Mucosa of gallbladder (tissue), 1 donor: ENCODE measurements around the gene OPN4. TPM values are rescaled to one million over a fixed set of nuclear protein-coding genes. Genes with fewer than 3 reads are reported as not detected.

ENCODE experiments used
- DNase-seq: peaks from one replicate; pipeline ENCODE4 v3.0.0-alpha.2; 2020; ENCODE audit warnings: low spot score
- total RNA-seq: library from RNA; stranded (reverse); gene quantifications from one replicate; pipeline ENCODE4 v1.2.1, GENCODE V29; 2021
- donor health status: DM: no; HTN: no; CAD: no.

OPN4 gene
- total RNA-seq, 1 donor from 2014 or later = not detected

DNA sequence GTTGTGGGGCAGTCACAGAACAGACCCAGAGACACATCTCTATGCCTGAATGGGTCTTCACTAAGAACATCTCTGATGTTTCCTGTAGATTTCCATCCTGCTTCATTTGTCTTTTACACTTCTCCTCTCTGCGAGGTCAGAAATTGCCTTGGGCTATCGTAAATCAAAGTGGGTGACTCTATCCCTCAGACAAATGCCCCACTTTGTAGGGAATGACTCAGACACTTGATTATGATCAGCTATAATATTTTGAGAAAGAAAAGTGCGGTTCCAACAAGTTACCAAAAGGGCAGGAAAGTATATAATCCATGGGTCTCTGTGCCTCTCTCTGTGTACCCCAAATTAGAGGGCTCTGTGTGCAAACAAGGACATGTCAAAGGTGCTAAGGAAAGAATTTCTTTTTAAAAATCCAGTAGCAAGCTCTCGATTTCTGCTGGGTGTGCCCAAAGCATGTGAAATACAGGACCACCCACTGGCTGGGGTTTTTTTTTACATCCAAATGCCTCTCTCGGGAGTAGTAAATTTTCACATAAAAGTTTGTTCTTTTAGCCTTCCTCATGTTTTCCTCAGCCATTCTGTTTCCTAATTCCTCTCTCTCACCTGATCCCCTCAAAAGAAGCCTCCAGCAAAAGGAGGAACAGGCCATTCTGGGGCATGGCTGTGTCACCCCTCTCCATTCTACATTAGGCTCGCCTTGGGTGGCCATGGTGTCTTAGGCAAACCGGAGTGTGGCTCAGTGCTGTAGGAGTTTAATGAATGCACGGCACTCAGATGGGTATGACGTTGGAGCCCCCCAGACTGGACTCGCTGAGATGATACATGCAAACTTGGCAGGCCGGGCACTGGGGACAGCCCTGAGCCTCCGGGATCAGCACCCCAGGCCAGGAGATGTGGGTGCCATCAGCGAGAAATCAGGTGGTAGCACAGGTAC is 6.3 kb upstream of the OPN4 start:
- DNase-seq = no peak

DNA sequence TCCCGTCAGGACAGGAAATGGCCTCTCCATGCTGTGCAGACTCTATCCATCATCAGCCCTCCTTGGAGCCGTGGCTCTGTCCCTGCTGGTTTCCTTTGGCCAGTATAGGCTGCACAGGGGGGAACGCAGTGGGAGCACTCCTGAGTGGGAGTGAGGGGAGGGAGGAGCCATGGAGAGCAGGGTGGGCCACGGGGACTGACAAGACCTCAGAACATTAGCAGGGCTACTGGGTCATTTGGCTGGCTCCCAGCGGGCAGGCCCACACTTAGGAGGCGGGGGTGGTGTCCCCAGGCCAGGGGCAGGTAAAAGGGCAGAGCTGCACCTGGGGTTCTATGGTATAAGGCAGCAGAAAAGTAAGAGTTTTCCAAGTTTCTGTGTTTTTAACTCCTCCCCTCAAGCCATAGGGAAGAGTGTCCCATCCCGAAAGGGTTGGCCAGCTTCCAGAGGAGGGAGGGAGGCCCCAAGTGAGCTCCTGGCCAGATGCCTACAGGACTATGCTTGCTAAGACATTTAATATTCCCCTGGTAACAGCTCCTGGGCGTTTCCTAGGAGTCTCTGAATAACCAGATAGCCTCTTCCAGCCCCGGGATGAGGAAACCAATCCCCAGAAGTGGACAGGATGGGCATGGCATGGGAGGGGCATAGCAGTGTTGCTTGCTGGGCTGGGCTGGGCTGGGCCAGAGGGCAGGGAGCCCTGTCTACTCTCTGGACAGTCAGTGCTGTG is 5.5 kb upstream of the OPN4 start:
- no peak for DNase-seq

- DNase-seq = no peak
Observed at GRCh38 chr10:86649471-86650150, 4.7 kb upstream of the OPN4 start.

DNA sequence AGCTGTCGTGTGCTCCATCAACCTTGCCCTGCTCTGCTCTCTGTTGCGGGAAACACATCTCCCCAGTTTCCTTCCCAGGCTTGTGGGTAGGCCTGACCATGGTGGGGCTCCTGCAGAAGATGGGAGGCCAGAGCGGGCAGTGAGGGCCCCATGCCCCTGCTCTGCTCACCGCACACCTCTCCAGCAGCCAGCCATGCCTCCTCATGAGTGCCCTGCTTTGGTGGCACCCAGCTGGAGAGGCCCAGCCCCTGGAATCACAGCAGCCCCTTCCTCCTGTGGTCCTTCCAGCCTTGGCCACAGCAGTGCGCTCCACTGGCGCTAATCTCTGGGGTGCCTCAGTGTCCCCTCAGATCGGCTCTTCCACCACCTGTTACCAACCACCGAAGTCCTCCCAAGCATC is 4.2 kb upstream of the OPN4 start:
- no peak for DNase-seq

DNA sequence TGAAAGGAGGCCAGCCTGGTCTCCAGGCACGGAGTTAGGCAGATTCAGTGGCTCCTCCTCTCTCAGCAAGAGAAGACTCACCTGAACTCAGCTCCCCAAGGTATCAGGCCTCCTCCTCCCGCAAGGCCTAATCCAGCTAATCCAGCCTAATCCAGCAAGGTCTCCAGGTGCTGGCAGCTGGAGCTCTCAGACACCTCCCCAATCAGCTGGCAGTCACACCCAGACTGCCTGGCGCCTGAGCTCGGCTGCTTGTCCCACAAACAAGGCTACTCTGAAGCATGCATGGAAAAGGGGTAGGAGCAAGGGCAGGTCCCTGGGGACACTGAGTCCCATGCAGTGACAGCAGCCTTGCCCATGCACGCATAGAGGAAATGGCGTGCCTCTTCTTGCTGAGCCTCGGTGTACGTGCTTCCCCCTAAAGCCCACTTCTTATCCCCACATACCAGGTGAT is 3.3 kb upstream of the OPN4 start:
- no peak for DNase-seq

DNA sequence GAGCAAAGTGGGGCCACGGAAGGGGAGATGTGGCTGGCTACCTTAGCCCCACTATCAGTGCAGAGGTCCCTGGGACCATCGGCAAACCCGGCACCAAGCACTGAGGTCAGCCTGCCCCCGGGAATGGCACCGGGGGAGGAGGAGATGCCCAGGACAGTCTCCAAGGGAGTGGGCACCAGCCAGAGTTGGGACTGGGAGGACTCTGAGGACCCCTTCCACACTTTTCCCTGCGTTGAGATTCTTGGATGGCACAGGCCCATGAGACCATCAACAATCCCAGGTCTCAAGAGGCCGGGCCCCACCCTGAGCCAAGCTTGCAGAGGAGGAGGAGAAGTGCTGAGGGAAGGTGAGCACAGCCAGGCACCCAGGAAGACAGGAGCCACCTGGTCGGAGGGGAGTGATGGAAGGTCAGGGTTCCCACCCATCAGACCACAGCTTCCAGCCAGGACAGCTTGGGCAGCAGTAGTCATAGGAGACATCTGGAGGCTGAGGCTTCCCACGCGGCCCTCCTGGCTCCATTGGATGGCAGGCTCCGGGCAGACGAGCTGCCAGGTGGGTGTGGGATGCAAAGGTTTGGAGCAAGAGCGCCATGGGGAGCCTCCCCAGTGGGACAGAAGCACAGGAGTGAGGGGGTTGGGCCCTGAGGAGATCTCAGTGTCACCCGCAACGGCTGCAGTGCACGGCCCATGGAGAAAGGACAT is 2.6 kb upstream of the OPN4 start:
- DNase-seq = no peak

DNA sequence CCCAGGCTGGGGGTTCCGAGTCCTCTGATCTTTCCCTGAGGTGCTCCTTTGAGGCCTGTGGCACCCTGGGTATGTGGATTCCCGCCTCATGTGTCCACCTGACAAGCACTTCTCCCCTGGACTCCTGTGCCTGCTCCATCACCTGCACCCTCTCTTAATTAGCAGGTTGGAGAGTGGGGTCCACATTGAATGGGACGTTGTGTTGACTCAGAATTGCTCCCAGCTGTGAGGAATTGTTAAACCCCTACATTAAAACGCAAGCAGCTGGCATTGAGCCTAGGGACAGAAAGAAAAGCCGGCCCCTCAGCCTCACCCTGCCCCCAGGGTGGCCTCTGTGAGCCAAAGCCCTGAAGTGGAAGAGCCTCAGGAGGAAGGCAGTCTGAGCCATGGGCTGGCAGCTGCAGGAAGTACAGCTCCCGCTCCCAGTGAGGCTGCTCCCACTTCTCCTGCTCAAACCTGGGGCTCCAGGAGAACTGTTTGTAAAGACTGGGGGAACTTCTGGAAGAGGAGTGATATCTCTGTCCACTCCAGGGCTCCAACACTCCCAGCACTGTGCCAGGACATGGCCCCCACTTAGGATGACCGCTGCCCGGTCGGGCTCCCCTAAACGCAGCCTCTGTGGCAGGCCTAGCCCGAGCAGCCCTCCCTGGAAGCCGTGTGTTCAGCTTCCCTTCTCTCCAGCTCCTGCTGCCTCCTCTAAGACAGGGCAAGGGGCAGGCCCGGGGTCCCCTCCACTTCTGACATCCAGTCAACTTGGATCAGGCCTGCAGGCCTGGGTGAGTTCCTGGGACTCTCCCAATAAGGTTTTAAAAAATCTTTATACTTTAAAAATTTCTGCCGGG is 1.8 kb upstream of the OPN4 start:
- no peak for DNase-seq

DNA sequence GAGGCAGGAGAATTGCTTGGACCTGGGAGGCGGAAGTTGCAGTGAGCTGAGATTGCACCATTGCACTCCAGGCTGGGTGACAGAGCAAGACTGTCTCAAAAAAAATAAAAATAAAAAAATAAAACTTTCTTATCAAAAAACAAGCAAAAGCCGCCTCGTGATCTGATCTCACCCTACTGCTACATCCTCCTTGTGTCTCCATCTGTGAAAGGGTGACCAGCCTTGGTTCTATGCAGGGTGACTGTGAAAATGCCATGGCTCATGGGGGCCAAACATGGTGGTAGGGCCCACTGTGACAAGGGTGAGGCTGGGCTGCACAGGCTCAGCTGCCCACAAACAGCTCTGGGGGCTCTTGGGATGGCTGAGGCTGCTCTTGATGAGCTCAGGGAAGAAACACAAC is 968 bp upstream of the OPN4 start:
- no peak for DNase-seq

- no peak for DNase-seq
Observed at GRCh38 chr10:86653987-86654386, 360 bp upstream of the OPN4 start.

DNA sequence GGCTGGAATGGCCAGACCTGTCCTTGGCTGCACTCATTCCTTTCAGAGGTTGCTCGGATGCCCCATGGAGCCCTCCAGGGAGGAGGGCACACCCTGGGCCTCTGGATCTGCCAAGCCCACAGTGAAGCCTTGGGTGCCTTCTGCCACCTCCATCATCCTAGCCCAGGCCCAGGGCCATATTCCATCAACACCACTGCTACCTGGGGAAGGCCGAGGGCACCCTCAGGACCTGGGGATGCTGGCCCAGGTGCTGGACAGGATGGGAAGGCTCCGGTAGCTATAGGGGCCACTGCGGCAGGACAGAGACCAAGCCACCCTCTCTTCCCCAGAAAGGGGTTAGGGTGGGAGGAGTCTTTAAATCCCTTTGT is 810 bp downstream of the OPN4 start:
- no peak for DNase-seq

- DNase-seq = no peak
Observed at GRCh38 chr10:86655596-86655995, 1.2 kb downstream of the OPN4 start.

GRCh38 chr10:86657011-86657395 is 2.7 kb downstream of the OPN4 start:
- DNase-seq = no peak

- no peak for DNase-seq
Observed at GRCh38 chr10:86657396-86658011, 3.2 kb downstream of the OPN4 start.

DNA sequence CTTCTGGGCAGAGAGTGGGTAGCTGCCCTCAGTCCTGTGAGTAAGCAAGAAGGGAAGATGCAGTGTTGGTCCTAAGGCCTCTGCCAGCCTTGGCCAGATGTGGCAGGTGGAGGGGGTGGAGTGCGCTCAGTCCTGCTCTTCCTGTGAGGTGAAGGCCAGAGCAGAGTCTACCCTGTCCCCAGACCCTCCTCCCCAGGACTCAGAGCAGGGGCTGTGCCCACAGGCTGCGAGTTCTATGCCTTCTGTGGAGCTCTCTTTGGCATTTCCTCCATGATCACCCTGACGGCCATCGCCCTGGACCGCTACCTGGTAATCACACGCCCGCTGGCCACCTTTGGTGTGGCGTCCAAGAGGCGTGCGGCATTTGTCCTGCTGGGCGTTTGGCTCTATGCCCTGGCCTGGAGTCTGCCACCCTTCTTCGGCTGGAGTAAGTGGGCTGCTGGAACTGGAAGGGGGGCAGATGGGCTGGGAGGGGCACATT is 4.0 kb downstream of the OPN4 start:
- no peak for DNase-seq

GRCh38 chr10:86658751-86659150 is 4.4 kb downstream of the OPN4 start:
- no peak for DNase-seq

GRCh38 chr10:86659161-86659691 is 4.9 kb downstream of the OPN4 start:
- no peak for DNase-seq

DNA sequence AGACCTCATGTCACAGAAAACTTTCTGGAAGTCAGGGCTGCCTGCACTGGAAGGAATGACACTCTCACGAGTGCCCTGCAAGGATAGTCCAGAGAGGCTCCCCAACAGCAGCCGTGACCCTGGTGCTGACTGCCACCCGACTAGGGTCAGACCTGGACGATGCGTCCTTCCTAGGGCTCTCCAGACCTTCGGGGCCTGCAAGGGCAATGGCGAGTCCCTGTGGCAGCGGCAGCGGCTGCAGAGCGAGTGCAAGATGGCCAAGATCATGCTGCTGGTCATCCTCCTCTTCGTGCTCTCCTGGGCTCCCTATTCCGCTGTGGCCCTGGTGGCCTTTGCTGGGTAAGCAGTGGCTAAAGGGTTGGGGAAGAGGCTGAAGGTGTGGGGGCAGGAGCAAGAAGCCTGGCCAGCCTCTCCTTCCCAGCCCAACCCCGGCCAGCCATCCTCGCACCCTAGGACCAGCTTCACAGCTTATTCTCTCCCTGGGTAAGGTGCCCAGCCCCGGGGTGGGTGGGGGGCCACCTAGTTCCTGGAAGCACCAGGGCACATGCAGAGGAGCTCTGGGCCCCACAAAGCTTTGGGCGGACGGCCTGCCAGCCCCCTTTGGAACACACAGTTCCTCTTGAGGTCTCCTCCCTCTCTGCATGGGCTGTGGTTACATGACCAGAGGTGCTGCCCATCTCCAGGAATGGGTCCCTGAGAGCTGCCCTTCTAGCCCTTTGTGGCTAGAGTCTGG is 5.5 kb downstream of the OPN4 start:
- no peak for DNase-seq

- DNase-seq = no peak
Observed at GRCh38 chr10:86661161-86662025, 7.0 kb downstream of the OPN4 start.
